GM12878 (cell line): ENCODE data around the gene SOX12.

Experiments used
- EP300 ChIP-seq, 2 experiments: fragments of 150-350 bp in 1 of 2; IDR thresholded peaks; 2 replicates each; pipeline ENCODE4 v1.6.1; 2011 to 2012; ENCODE audit warnings: low read depth in 2 of 2, low read length in 2 of 2, borderline replicate concordance in 1 of 2, improper control_type of control experiment in 1 of 2, inconsistent platforms in 1 of 2; ENCODE audit not compliant: control insufficient read depth in 1 of 2
- NFIC ChIP-seq: IDR thresholded peaks from 2 replicates; pipeline ENCODE4 v1.6.1; 2012; ENCODE audit warnings: low read depth, mild to moderate bottlenecking, inconsistent platforms, low read length, moderate library complexity
- RAD21 ChIP-seq: IDR thresholded peaks from 2 replicates; pipeline ENCODE4 v1.6.1; 2011; ENCODE audit warnings: mild to moderate bottlenecking, low read depth, low read length, moderate library complexity; ENCODE audit not compliant: insufficient read depth
- TAF1 ChIP-seq: IDR thresholded peaks from 2 replicates; pipeline ENCODE4 v1.6.1; 2011; ENCODE audit warnings: mild to moderate bottlenecking, low read depth, low read length, borderline replicate concordance
- TF ChIP-seq, protein P1 (sequence below), 3 experiments: IDR thresholded peaks in 2 of 3; conservative IDR thresholded peaks in 1 of 3; 2 replicates each; pipeline ENCODE4 v1.5.1; 2011; ENCODE audit warnings: low read depth in 3 of 3, low read length in 3 of 3, mild to moderate bottlenecking in 3 of 3, control low read depth in 2 of 3, moderate library complexity in 2 of 3, inconsistent platforms in 1 of 3, mixed read lengths in 1 of 3; ENCODE audit not compliant: control insufficient read depth in 2 of 3, insufficient read depth in 1 of 3; ENCODE audit errors: extremely low read depth in 1 of 3
- TF ChIP-seq, protein P2 (sequence below): IDR thresholded peaks from 2 replicates; pipeline ENCODE4 v1.6.1; 2012; ENCODE audit warnings: low read length, inconsistent platforms

DNA sequence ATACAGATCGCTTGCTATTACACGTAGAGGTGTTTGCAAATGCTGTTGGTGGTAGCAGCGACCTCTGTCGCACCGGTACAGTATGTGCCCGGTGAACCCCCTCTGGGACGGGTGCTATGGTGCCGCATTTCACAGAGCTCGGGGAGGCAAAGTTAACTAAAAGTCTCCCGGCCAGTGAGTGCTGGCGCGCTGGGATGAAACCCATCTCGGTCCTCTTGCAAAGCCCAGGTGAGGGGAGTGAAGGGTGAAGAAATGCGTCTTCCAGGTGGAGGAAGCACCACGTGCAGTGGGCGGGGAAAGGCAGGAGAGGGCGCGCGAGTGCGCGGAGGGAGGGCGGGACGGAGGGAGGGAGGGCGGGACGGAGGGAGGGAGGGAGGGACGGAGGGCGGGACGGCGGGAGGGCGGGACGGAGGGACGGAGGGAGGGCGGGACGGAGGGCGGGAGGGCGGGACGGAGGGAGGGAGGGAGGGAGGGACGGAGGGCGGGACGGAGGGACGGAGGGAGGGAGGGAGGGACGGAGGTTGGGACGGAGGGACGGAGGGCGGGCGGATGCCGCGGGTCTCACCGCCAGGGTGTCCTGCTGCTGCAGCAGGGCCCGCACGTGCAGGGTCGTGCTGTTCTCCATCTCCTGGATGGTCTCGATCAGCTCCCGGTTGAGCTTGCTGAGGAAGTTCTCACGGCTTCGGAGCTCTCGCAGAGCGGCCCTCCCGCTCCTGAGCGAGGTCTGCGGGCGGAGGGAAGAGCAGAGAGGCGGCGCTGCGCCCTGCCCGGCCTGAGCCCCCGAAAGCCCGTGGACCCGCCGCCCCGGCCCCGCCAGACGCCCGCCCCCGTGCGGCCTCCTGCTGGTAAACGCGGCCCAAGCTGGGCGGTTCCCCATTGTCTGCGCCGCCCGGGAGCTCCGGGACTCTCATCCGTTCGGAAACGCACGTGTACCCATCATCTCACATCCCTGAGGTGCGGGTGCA lies 46.5 kb upstream of the SOX12 start:
- TF ChIP-seq, protein P1, sequence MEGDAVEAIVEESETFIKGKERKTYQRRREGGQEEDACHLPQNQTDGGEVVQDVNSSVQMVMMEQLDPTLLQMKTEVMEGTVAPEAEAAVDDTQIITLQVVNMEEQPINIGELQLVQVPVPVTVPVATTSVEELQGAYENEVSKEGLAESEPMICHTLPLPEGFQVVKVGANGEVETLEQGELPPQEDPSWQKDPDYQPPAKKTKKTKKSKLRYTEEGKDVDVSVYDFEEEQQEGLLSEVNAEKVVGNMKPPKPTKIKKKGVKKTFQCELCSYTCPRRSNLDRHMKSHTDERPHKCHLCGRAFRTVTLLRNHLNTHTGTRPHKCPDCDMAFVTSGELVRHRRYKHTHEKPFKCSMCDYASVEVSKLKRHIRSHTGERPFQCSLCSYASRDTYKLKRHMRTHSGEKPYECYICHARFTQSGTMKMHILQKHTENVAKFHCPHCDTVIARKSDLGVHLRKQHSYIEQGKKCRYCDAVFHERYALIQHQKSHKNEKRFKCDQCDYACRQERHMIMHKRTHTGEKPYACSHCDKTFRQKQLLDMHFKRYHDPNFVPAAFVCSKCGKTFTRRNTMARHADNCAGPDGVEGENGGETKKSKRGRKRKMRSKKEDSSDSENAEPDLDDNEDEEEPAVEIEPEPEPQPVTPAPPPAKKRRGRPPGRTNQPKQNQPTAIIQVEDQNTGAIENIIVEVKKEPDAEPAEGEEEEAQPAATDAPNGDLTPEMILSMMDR (IDR thresholded peaks at IDR 0.05 in 2 of 3, conservative IDR thresholded peaks at IDR 0.05 in 1 of 3; ENCODE audit: control insufficient read depth in 2 of 3, extremely low read depth in 1 of 3, insufficient read depth in 1 of 3, low read depth in 3 of 3, low read length in 3 of 3): no peak
- TF ChIP-seq, protein P2, sequence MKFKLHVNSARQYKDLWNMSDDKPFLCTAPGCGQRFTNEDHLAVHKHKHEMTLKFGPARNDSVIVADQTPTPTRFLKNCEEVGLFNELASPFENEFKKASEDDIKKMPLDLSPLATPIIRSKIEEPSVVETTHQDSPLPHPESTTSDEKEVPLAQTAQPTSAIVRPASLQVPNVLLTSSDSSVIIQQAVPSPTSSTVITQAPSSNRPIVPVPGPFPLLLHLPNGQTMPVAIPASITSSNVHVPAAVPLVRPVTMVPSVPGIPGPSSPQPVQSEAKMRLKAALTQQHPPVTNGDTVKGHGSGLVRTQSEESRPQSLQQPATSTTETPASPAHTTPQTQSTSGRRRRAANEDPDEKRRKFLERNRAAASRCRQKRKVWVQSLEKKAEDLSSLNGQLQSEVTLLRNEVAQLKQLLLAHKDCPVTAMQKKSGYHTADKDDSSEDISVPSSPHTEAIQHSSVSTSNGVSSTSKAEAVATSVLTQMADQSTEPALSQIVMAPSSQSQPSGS: no peak
- no peak for TF ChIP-seq EP300 (IDR thresholded peaks at IDR 0.05; ENCODE audit: borderline replicate concordance in 1 of 2, control insufficient read depth in 1 of 2, low read depth in 2 of 2, low read length in 2 of 2)
- TF ChIP-seq RAD21: no peak
- no peak for TF ChIP-seq TAF1
- TF ChIP-seq NFIC: no peak
